WTC11 (cell line): ENCODE measurements around the gene TMCC1.

ENCODE experiments used
- ATF6 ChIP-seq: sonication (generic); formaldehyde crosslinking; IDR thresholded peaks from 2 replicates; pipeline ENCODE4 v1.8.1; 2023; ENCODE audit warnings: mild to moderate bottlenecking, missing genetic modification reagents
- CREB1 ChIP-seq: sonication (generic); formaldehyde crosslinking; IDR thresholded peaks from 2 replicates; pipeline ENCODE4 v1.8.0; 2023; ENCODE audit warnings: mild to moderate bottlenecking, missing genetic modification reagents
- CTCF ChIP-seq: fragments of 200-600 bp; IDR thresholded peaks from 2 replicates; pipeline ENCODE4 v1.8.0; 2022; ENCODE audit warnings: antibody characterized with exemption
- MAX ChIP-seq: sonication (generic); formaldehyde crosslinking; IDR thresholded peaks from 2 replicates; pipeline ENCODE4 v1.8.0; 2022; ENCODE audit warnings: mild to moderate bottlenecking, missing genetic modification reagents
- NR2C2 ChIP-seq: sonication (generic); formaldehyde crosslinking; IDR thresholded peaks from 2 replicates; pipeline ENCODE4 v1.8.0; 2022; ENCODE audit warnings: mild to moderate bottlenecking, missing genetic modification reagents
- STAT6 ChIP-seq: sonication (generic); formaldehyde crosslinking; conservative IDR thresholded peaks from 2 replicates; pipeline ENCODE4 v1.8.1; 2023; ENCODE audit warnings: mild to moderate bottlenecking, low read depth, missing genetic modification reagents, moderate library complexity
- TEAD4 ChIP-seq: sonication (generic); formaldehyde crosslinking; IDR thresholded peaks from 2 replicates; pipeline ENCODE4 v1.8.0; 2022; ENCODE audit warnings: mild to moderate bottlenecking, missing genetic modification reagents
- ZNF121 ChIP-seq: sonication (generic); formaldehyde crosslinking; IDR thresholded peaks from 2 replicates; pipeline ENCODE4 v1.8.0; 2023; ENCODE audit warnings: missing genetic modification reagents
- ZNF281 ChIP-seq: sonication (generic); formaldehyde crosslinking; IDR thresholded peaks from 2 replicates; pipeline ENCODE4 v1.8.0; 2023; ENCODE audit warnings: mild to moderate bottlenecking, missing genetic modification reagents
- ZNF423 ChIP-seq: fragments of 250-450 bp; sonication (Bioruptor Pico); IDR thresholded peaks from 2 replicates; pipeline ENCODE4 v2.1.2; 2022; ENCODE audit warnings: mild to moderate bottlenecking, moderate library complexity
- ZNF671 ChIP-seq: fragments of 250-450 bp; sonication (Bioruptor Pico); IDR thresholded peaks from 2 replicates; pipeline ENCODE4 v1.8.0; 2021; ENCODE audit warnings: mild to moderate bottlenecking

GRCh38 chr3:129618186-129618820 lies 275.2 kb downstream of the TMCC1 start:
- TF ChIP-seq ZNF671 (no peak), ZNF121 (CRISPR knock-in tag) (no peak), MAX (no peak), TEAD4 (CRISPR knock-in tag) (no peak), ZNF423 (no peak), ZNF281 (CRISPR knock-in tag) (no peak), CTCF (no peak), ATF6 (CRISPR knock-in tag) (no peak), STAT6 (CRISPR knock-in tag) (no peak), NR2C2 (CRISPR knock-in tag) (no peak), CREB1 (CRISPR knock-in tag) (no peak)
